Activated CD4-positive, alpha-beta T cell treated with anti-CD3 and anti-CD28 coated beads, Interleukin-2, amount 10 ng/mL, durations not matched to agents 7 days and 5 days (primary cell): Measurements from ENCODE around the gene CCL27. TPM values are rescaled to one million over a fixed set of nuclear protein-coding genes. Genes with fewer than 3 reads are reported as not detected.

Source experiments
- CTCF ChIA-PET: fragments of 350-600 bp; sonication (Branson Sonifier 250); formaldehyde crosslinking; loops from one replicate; lab custom pipeline; 2021; ENCODE audit warnings: antibody characterized with exemption; lab: Charles Lee
- POLR2A ChIA-PET: fragments of 350-600 bp; sonication (Branson Sonifier 250); formaldehyde crosslinking; loops from one replicate; lab custom pipeline; 2021; ENCODE audit warnings: antibody characterized with exemption; lab: Charles Lee
- DNase-seq: peaks from one replicate; pipeline ENCODE4 v3.0.0-alpha.2; 2020
- H3K27ac Mint-ChIP-seq: one replicate; pipeline ENCODE4 v1.8.0; 2021; ENCODE audit warnings: mild to moderate bottlenecking, moderate library complexity, mixed read lengths
- H3K27me3 Mint-ChIP-seq: one replicate; pipeline ENCODE4 v1.8.0; 2021; ENCODE audit warnings: mixed read lengths
- H3K36me3 Mint-ChIP-seq: one replicate; pipeline ENCODE4 v1.8.0; 2021; ENCODE audit warnings: low read depth, mixed read lengths
- H3K4me1 Mint-ChIP-seq: one replicate; pipeline ENCODE4 v1.8.0; 2021; ENCODE audit warnings: mixed read lengths
- H3K4me3 Mint-ChIP-seq: one replicate; pipeline ENCODE4 v1.8.0; 2021; ENCODE audit warnings: mild to moderate bottlenecking, moderate library complexity, mixed read lengths
- H3K9me3 Mint-ChIP-seq: one replicate; pipeline ENCODE4 v1.8.0; 2021; ENCODE audit warnings: mixed read lengths
- total RNA-seq, 2 experiments: library from RNA; stranded (reverse); gene quantifications; one replicate each; pipeline ENCODE4 v1.2.3, GENCODE V29; 2021

Gene CCL27
- total RNA-seq, 2 experiments from 2014 or later: not detected

DNA sequence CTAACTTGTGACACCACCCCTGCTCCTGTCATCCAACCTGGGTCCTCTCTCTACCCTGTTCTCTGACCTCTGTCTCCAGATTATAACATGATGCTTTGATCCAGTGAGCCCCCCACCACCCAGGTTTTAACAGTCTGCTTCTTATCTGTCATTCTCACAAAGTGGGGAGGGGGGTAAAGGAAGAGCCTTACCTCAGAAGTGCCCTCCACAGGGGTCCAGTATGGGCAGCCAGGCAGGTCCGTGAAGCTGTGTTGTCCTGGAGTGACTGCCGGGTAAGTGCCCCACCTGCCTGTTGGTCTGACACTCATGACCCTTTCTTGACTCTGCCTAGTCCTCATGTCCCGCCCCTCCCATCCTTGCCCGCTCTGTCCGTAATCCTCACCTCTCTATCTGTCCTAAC, 7.1 kb downstream of the CCL27 start:
- H3K9me3 Mint-ChIP-seq: no peaks in the 10 kb centered on the region
- ChIA-PET CTCF (interaction anchor here (0.6 to 1.6 kb wide), 3 partner anchors 9 to 63 kb away, joined by 3 to 9 read pairs (median 3); partner anchors contain the start of gene GALT), POLR2A (no interaction called here)
- DNase-seq: no peak
- no peak overlapping the region for H3K27ac Mint-ChIP-seq
- H3K36me3 Mint-ChIP-seq: peaks cover 13% of the 10 kb centered on the region
- H3K4me1 Mint-ChIP-seq: peaks cover 22% of the 10 kb centered on the region
- no peaks in the 10 kb centered on the region for H3K27me3 Mint-ChIP-seq
- no peak overlapping the region for H3K4me3 Mint-ChIP-seq

DNA sequence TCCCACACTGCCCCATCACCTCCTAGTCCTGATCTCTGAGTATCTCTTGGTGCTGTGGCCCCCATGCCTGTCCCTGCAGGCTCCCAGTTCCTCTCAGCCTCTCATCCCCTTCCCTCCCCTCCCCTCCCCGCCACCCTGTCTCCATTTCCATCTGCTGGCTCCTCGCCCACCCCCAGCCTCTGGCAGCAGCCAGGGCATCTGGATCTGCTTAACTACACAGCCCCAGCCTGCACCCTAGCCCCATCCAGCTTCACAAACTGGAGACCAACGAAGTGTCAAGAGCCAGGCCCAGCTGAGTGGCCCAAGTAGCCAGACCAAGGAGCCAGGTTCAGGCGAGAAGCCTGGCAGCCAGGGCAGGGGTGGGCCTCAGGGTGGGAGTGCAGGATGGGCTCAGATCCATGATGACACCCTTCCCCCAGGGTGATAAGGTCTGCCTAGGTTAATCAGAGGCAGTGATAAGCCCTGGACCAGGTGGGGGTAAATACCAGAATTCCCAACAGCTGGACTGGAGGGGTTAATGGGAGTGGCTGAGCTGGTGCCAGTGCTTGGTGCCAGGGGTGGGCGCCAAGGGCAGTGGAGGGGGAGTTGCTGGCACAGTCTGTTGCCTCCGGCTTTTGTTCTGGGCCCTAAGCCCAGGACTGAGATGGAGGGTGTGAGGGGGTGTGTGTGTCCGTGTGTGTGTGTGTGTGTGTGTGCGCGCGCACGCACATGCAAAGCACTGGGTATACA, 8.0 kb downstream of the CCL27 start:
- Mint-ChIP-seq H3K4me1 (peaks cover 27% of the 10 kb centered on the region), H3K4me3 (no peak overlapping the region), H3K9me3 (no peaks in the 10 kb centered on the region), H3K27me3 (no peaks in the 10 kb centered on the region), H3K27ac (peak overlapping the region; percentile 33), H3K36me3 (peaks cover 17% of the 10 kb centered on the region)
- no peak for DNase-seq
- CTCF ChIA-PET: no interaction called here
- POLR2A ChIA-PET: interaction anchor here (0.5 kb wide), 1 partner anchor 1292 kb away, joined by 4 read pairs; no protein-coding TSS in a partner anchor

- no peaks in the 10 kb centered on the region for H3K27me3 Mint-ChIP-seq
- no peak for DNase-seq
- H3K27ac Mint-ChIP-seq: no peak overlapping the region
- H3K9me3 Mint-ChIP-seq: no peaks in the 10 kb centered on the region
- H3K4me3 Mint-ChIP-seq: no peak overlapping the region
- peaks cover 38% of the 10 kb centered on the region for H3K4me1 Mint-ChIP-seq
- ChIA-PET POLR2A (interaction anchor here (0.5 kb wide), 1 partner anchor 1293 kb away, joined by 4 read pairs; no protein-coding TSS in a partner anchor), CTCF (interaction anchor here (0.7 kb wide), 1 partner anchor 16 kb away, joined by 3 read pairs; the partner anchor contains the start of gene SIGMAR1)
- peaks cover 27% of the 10 kb centered on the region for H3K36me3 Mint-ChIP-seq
Measured at GRCh38 chr9:34653151-34654072, 9.0 kb downstream of the CCL27 start.

GRCh38 chr9:34652602-34653000, 9.9 kb downstream of the CCL27 start:
- H3K36me3 Mint-ChIP-seq: peaks cover 36% of the 10 kb centered on the region
- H3K9me3 Mint-ChIP-seq: no peaks in the 10 kb centered on the region
- no peaks in the 10 kb centered on the region for H3K27me3 Mint-ChIP-seq
- H3K4me1 Mint-ChIP-seq: peaks cover 46% of the 10 kb centered on the region
- no peak for DNase-seq
- no peak overlapping the region for H3K27ac Mint-ChIP-seq
- POLR2A ChIA-PET: no interaction called here
- H3K4me3 Mint-ChIP-seq: no peak overlapping the region
- CTCF ChIA-PET: interaction anchor here (0.7 kb wide), 1 partner anchor 15 kb away, joined by 3 read pairs; the partner anchor contains the start of gene SIGMAR1

GRCh38 chr9:34651876-34652601, 10.4 kb downstream of the CCL27 start, which contains the start of gene IL11RA:
Gene IL11RA, plus strand, starts transcription at chr9:34652185. Its CDS starts 3,033 bp downstream, at chr9:34655218.
- ChIA-PET POLR2A (no interaction called here), CTCF (no interaction called here)
- peaks cover 41% of the 10 kb centered on the region for H3K36me3 Mint-ChIP-seq
- DNase-seq: peak; percentile 34
- H3K9me3 Mint-ChIP-seq: no peaks in the 10 kb centered on the region
- peaks cover 51% of the 10 kb centered on the region for H3K4me1 Mint-ChIP-seq
- H3K4me3 Mint-ChIP-seq: no peak within 1 kb of the TSS
- peak within 1 kb of the TSS; percentile 3 for H3K27ac Mint-ChIP-seq
- H3K27me3 Mint-ChIP-seq: no peaks in the 10 kb centered on the region

DNA sequence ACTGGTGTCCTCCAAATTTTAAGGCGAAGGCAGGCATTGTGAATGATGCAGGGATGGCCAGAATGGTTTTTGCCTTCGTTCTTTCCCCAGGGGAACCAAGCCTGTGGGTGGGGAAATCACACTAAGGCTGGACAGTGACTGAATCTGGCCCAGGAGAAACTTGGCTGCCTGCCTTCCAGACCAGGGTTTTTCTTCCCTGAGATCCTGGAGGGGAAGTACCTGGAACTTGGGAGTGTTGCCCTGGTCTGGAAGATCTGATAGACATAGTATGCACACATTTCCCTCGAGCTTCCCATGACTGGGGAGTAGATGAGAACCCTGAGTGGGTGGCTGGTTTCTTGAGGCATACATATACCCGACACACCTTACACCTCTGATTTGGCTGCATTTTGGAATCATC, 11.1 kb downstream of the CCL27 start:
- ChIA-PET CTCF (interaction anchor here (0.5 kb wide), 1 partner anchor 126 kb away, joined by 4 read pairs; no protein-coding TSS in a partner anchor), POLR2A (no interaction called here)
- no peak overlapping the region for H3K4me3 Mint-ChIP-seq
- DNase-seq: no peak
- no peaks in the 10 kb centered on the region for H3K9me3 Mint-ChIP-seq
- H3K36me3 Mint-ChIP-seq: peaks cover 43% of the 10 kb centered on the region
- H3K4me1 Mint-ChIP-seq: peaks cover 54% of the 10 kb centered on the region
- H3K27me3 Mint-ChIP-seq: no peaks in the 10 kb centered on the region
- no peak overlapping the region for H3K27ac Mint-ChIP-seq

GRCh38 chr9:34650816-34651215, 11.6 kb downstream of the CCL27 start:
- ChIA-PET CTCF (interaction anchor here (0.5 to 2.8 kb wide), 5 partner anchors 8 to 196 kb away, joined by 4 to 9 read pairs (median 6); no protein-coding TSS in a partner anchor), POLR2A (no interaction called here)
- no peak overlapping the region for H3K27ac Mint-ChIP-seq
- no peak overlapping the region for H3K4me3 Mint-ChIP-seq
- no peaks in the 10 kb centered on the region for H3K27me3 Mint-ChIP-seq
- H3K36me3 Mint-ChIP-seq: peaks cover 43% of the 10 kb centered on the region
- no peaks in the 10 kb centered on the region for H3K9me3 Mint-ChIP-seq
- H3K4me1 Mint-ChIP-seq: peaks cover 59% of the 10 kb centered on the region
- DNase-seq: no peak

- ChIA-PET CTCF (interaction anchor here (1.0 to 3.5 kb wide), 4 partner anchors 11 to 29 kb away, joined by 3 to 13 read pairs (median 6); partner anchors contain the start of genes DCTN3 and SIGMAR1), POLR2A (no interaction called here)
- Mint-ChIP-seq H3K27me3 (no peaks in the 10 kb centered on the region), H3K36me3 (peaks cover 43% of the 10 kb centered on the region), H3K4me3 (peak overlapping the region; percentile 42), H3K27ac (no peak overlapping the region), H3K9me3 (no peaks in the 10 kb centered on the region), H3K4me1 (peaks cover 59% of the 10 kb centered on the region)
- DNase-seq: no peak
Measured at GRCh38 chr9:34648673-34649072, 13.8 kb downstream of the CCL27 start.

DNA sequence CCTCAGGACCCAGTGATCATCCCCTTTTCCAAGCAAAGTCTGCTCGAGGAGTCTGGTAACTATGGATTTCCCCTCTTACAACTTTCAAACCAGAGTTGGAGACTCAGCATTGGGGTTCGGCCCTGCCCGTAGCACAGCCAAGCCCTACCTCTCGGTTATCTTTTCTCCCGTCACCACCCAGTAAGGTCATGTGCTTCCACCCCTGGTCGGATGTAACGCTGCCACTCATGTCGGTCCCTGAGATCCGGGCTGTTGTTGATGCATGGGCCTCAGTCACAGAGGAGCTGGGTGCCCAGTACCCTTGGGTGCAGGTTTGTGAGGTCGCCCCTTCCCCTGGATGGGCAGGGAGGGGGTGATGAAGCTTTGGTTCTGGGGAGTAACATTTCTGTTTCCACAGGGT, 14.8 kb downstream of the CCL27 start:
- peaks cover 51% of the 10 kb centered on the region for H3K4me1 Mint-ChIP-seq
- no peaks in the 10 kb centered on the region for H3K9me3 Mint-ChIP-seq
- H3K27me3 Mint-ChIP-seq: no peaks in the 10 kb centered on the region
- H3K36me3 Mint-ChIP-seq: peaks cover 43% of the 10 kb centered on the region
- peak overlapping the region; percentile 88 for H3K27ac Mint-ChIP-seq
- peak overlapping the region; percentile 87 for H3K4me3 Mint-ChIP-seq
- CTCF ChIA-PET: interaction anchor here (1.3 to 3.5 kb wide), 6 partner anchors 9 to 20 kb away, joined by 3 to 29 read pairs (median 9); partner anchors contain the start of gene SIGMAR1
- DNase-seq: peak; percentile 15
- POLR2A ChIA-PET: interaction anchor here (0.7 to 1.3 kb wide), 2 partner anchors 10 to 14 kb away, joined by 3 to 8 read pairs; partner anchors contain the start of gene SIGMAR1

DNA sequence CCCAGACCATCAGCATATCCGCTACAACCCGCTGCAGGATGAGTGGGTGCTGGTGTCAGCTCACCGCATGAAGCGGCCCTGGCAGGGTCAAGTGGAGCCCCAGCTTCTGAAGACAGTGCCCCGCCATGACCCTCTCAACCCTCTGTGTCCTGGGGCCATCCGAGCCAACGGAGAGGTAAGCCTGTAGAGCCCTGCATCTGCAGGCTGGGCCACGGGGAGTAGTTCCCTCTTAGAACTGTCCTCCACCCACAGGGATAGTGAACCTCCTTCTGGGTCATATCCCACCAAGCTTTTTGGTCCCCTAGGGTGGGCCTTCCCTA, 15.4 kb downstream of the CCL27 start:
- CTCF ChIA-PET: interaction anchor here (1.2 to 3.5 kb wide), 11 partner anchors 9 to 191 kb away, joined by 3 to 29 read pairs (median 8); partner anchors contain the start of gene SIGMAR1
- POLR2A ChIA-PET: interaction anchor here (1.3 kb wide), 1 partner anchor 9 kb away, joined by 8 read pairs; the partner anchor contains the start of gene SIGMAR1
- Mint-ChIP-seq H3K36me3 (peaks cover 39% of the 10 kb centered on the region), H3K27me3 (no peaks in the 10 kb centered on the region), H3K9me3 (no peaks in the 10 kb centered on the region), H3K4me1 (peaks cover 46% of the 10 kb centered on the region), H3K4me3 (peak overlapping the region; percentile 87), H3K27ac (peak overlapping the region; percentile 88)
- DNase-seq: no peak

GRCh38 chr9:34646211-34647083, 16.0 kb downstream of the CCL27 start, which contains the start of gene GALT:
Gene GALT, plus strand, starts transcription at chr9:34646675. Its CDS starts 30 bp downstream, at chr9:34646705.
- Mint-ChIP-seq H3K9me3 (no peaks in the 10 kb centered on the region), H3K4me1 (peaks cover 44% of the 10 kb centered on the region), H3K27me3 (no peaks in the 10 kb centered on the region), H3K36me3 (peaks cover 39% of the 10 kb centered on the region), H3K27ac (peak within 1 kb of the TSS; percentile 88), H3K4me3 (peak within 1 kb of the TSS; percentile 87)
- ChIA-PET POLR2A (interaction anchor here (1.3 kb wide), 1 partner anchor 9 kb away, joined by 8 read pairs; the partner anchor contains the start of gene SIGMAR1), CTCF (interaction anchor here (1.2 to 3.5 kb wide), 12 partner anchors 9 to 190 kb away, joined by 3 to 29 read pairs (median 6); partner anchors contain the start of gene SIGMAR1)
- DNase-seq: peak; percentile 98
